ENCODE measurements around the gene SERGEF. TPM values are rescaled to one million over a fixed set of nuclear protein-coding genes. Genes with fewer than 3 reads are reported as not detected.

The SERGEF gene
- total and polyA plus RNA-seq, 4 donors = 12.0 to 17.9 (median 13.4) TPM

GRCh38 chr11:17792161-17792560, 220.7 kb downstream of the SERGEF start:
- 97% methylated on average over 9 of the region's 9 CpGs for WGBS
- no peak overlapping the region for H3K9ac ChIP-seq (ENCODE audit: low read depth in 1 of 2, low read length in 2 of 2)

More at GRCh38 chr11:17792161-17792560, 220.7 kb downstream of the SERGEF start:
- no peak for DNase-seq (ENCODE audit: low spot score)
- no peaks in the 10 kb centered on the region for H3K4me1 ChIP-seq (ENCODE audit: control insufficient read depth in 4 of 4, insufficient read depth in 4 of 4, low read length in 3 of 4)
- TF ChIP-seq TAF1 (conservative IDR thresholded peaks at IDR 0.05) (no peak), FOXA1 (IDR thresholded peaks at IDR 0.05) (no peak), SP1 (IDR thresholded peaks at IDR 0.05) (no peak), RAD21 (IDR thresholded peaks at IDR 0.05) (no peak), CTCF (IDR thresholded peaks at IDR 0.05; ENCODE audit: low read depth, low read length, missing input control) (no peak), FOXA2 (IDR thresholded peaks at IDR 0.05) (no peak), REST (IDR thresholded peaks at IDR 0.05) (no peak), NR2F2 (IDR thresholded peaks at IDR 0.05) (no peak), YY1 (IDR thresholded peaks at IDR 0.05) (no peak), ZBTB33 (IDR thresholded peaks at IDR 0.05) (no peak), GABPA (IDR thresholded peaks at IDR 0.05 in 1 of 2, conservative IDR thresholded peaks at IDR 0.05 in 1 of 2) (no peak), EGR1 (IDR thresholded peaks at IDR 0.05; ENCODE audit: low read depth in 2 of 2) (no peak)
- TF ChIP-seq, protein P1, sequence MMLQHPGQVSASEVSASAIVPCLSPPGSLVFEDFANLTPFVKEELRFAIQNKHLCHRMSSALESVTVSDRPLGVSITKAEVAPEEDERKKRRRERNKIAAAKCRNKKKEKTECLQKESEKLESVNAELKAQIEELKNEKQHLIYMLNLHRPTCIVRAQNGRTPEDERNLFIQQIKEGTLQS (IDR thresholded peaks at IDR 0.05) = no peak
- H3K36me3 ChIP-seq (ENCODE audit: control insufficient read depth in 4 of 4, insufficient read depth in 3 of 4, low read depth in 1 of 4, low read length in 3 of 4) = peaks cover 0 to 3% (median 0%) of the 10 kb centered on the region in 4 donors
- no peak overlapping the region for H3K4me3 ChIP-seq (ENCODE audit: low read depth in 1 of 3, low read length in 3 of 3)
- H3K27ac ChIP-seq (ENCODE audit: low read depth in 1 of 2, low read length in 2 of 2) = no peak overlapping the region
- no peaks in the 10 kb centered on the region for H3K27me3 ChIP-seq (ENCODE audit: control insufficient read depth in 4 of 4, insufficient read depth in 4 of 4, low read length in 3 of 4)
- no peaks in the 10 kb centered on the region for H3K9me3 ChIP-seq (ENCODE audit: control insufficient read depth in 4 of 4, low read length in 3 of 4)
